ENCODE data around the gene RAPGEF3. TPM values are rescaled to one million over a fixed set of nuclear protein-coding genes. Genes with fewer than 3 reads are reported as not detected.

The RAPGEF3 gene
- total and polyA plus RNA-seq, 2 of the 8 experiments (the other 6 are each of a cell fraction or from before 2014, with no cell fraction given): 5.0 to 9.4 TPM

- no peak overlapping the region for H2AK5ac ChIP-seq (ENCODE audit: low read depth, low read length)
- H3K4ac ChIP-seq (replicated peaks; ENCODE audit: insufficient read length, low read depth, low read length): no peak overlapping the region
- H3K14ac ChIP-seq (ENCODE audit: insufficient read length): no peak overlapping the region
- CTCF ChIA-PET (ENCODE audit: partially characterized antibody): interaction anchor here (1.4 to 64.6 kb wide), 6 partner anchors 24 to 129 kb away, joined by 3 to 2442 read pairs (median 8); partner anchors contain the start of genes ENDOU, RAPGEF3 and SLC48A1
- no peak overlapping the region for H3K4me3 ChIP-seq (ENCODE audit: extremely low read depth in 1 of 4, insufficient read depth in 2 of 4, low read depth in 3 of 4, low read length in 4 of 4)
- no peak overlapping the region for H4K8ac ChIP-seq (ENCODE audit: extremely low read depth, insufficient read depth, low read length)
- no peak overlapping the region for H2BK20ac ChIP-seq (ENCODE audit: low read length)
- no peak for FAIRE-seq
- 79% methylated on average over 2 of the region's 2 CpGs; no CpG with 5 or more reads in 1 of the 2 experiments for WGBS, 2 experiments (ENCODE audit: extremely low coverage in 1 of 2, insufficient coverage in 1 of 2, insufficient read length in 1 of 2, insufficient replicate concordance in 2 of 2, low coverage in 1 of 2, low lambda C conversion rate in 2 of 2, missing lambda C conversion rate in 1 of 2)
- peaks cover 0 to 3% (median 0%) of the 10 kb centered on the region in 4 experiments; a peak in 1 of 7 replicates for H3K4me1 ChIP-seq (replicated peaks in 1 of 4; ENCODE audit: control insufficient read depth in 3 of 4, insufficient read depth in 4 of 4, low read length in 3 of 4)
- H3K79me2 ChIP-seq (ENCODE audit: control insufficient read depth in 1 of 2, insufficient read depth in 2 of 2, low read length in 2 of 2): peaks cover 0 to 7% of the 10 kb centered on the region in 2 experiments; a peak in 2 of 4 replicates
- no peak overlapping the region for H3K9ac ChIP-seq (replicated peaks in 1 of 4; ENCODE audit: extremely low read depth in 1 of 4, low read depth in 3 of 4, low read length in 3 of 4)
- no peak overlapping the region for H3K56ac ChIP-seq (replicated peaks; ENCODE audit: insufficient read length, low read depth, low read length)
- no peaks in the 10 kb centered on the region for H3K23me2 ChIP-seq (ENCODE audit: low read depth, low read length)
- no peak overlapping the region for H4K91ac ChIP-seq (replicated peaks; ENCODE audit: insufficient read length, low read length)
- H2BK120ac ChIP-seq (replicated peaks; ENCODE audit: low read depth, low read length): no peak overlapping the region
- no peak overlapping the region for H2BK15ac ChIP-seq (ENCODE audit: low read length)
- H3K79me1 ChIP-seq (ENCODE audit: low read depth, low read length): no peaks in the 10 kb centered on the region
- TF ChIP-seq EP300 (IDR thresholded peaks at IDR 0.05; ENCODE audit: borderline replicate concordance in 1 of 2, low read depth in 2 of 2, low read length in 2 of 2): no peak
- TF ChIP-seq RFX5 (IDR thresholded peaks at IDR 0.05; ENCODE audit: borderline replicate concordance, low read depth, low read length): no peak
- no peak for TF ChIP-seq POLR2AphosphoS5 (IDR thresholded peaks at IDR 0.05; ENCODE audit: low read depth, low read length)
- no peak for TF ChIP-seq RXRA (IDR thresholded peaks at IDR 0.05; ENCODE audit: insufficient read depth, low read depth, low read length)
- no peak for TF ChIP-seq MAX (IDR thresholded peaks at IDR 0.05)
- no peak for TF ChIP-seq RAD21 (IDR thresholded peaks at IDR 0.05 in 1 of 2, conservative IDR thresholded peaks at IDR 0.05 in 1 of 2; ENCODE audit: low read depth in 2 of 2, low read length in 2 of 2)
- no peaks in the 10 kb centered on the region for H3K9me3 ChIP-seq (ENCODE audit: insufficient read depth in 2 of 2, low read depth in 1 of 2, low read length in 1 of 2)
- no peak overlapping the region for H4K5ac ChIP-seq (ENCODE audit: insufficient read length, low read depth, low read length)
- no peak overlapping the region for H2BK12ac ChIP-seq (ENCODE audit: low read depth, low read length)
- no peak overlapping the region for H3K27ac ChIP-seq (ENCODE audit: low read depth, low read length)
- POLR2A ChIA-PET (ENCODE audit: partially characterized antibody): interaction anchor here (0.6 to 1.3 kb wide), 2 partner anchors 70 to 1168 kb away, joined by 3 to 4 read pairs; no protein-coding TSS in a partner anchor
- no peak overlapping the region for H2BK5ac ChIP-seq (ENCODE audit: low read depth, low read length)
- no peaks in the 10 kb centered on the region; a peak in 1 of 7 replicates for H3K27me3 ChIP-seq (replicated peaks in 1 of 4; ENCODE audit: control insufficient read depth in 3 of 4, extremely low read depth in 1 of 4, insufficient read depth in 3 of 4, low read length in 3 of 4)
- H4K20me1 ChIP-seq (replicated peaks in 1 of 2; ENCODE audit: control insufficient read depth in 1 of 2, insufficient read depth in 2 of 2, low read length in 2 of 2): no peaks in the 10 kb centered on the region
- DNase-seq (ENCODE audit: low read depth in 1 of 2, low spot score in 2 of 2): no peak
- no peak overlapping the region for H3K23ac ChIP-seq (ENCODE audit: insufficient read length)
- no peak overlapping the region for H2AFZ ChIP-seq (ENCODE audit: low read length)
- no peak overlapping the region for H3K18ac ChIP-seq (ENCODE audit: extremely low read depth, low read length)
- H3K36me3 ChIP-seq (ENCODE audit: control insufficient read depth in 2 of 4, insufficient read depth in 4 of 4, low read length in 3 of 4): no peaks in the 10 kb centered on the region
- H3K4me2 ChIP-seq (ENCODE audit: insufficient read depth in 1 of 2, low read depth in 2 of 2, low read length in 2 of 2): no peak overlapping the region
These were observed 49.0 kb downstream of the RAPGEF3 start for GRCh38 chr12:47709671-47710070.

Measured in H1 (cell line).